Smooth muscle cell of the brain vasculature (primary cell): ENCODE data around the gene PRAC2.

Experiments used
- DNase-seq: peaks from one replicate; pipeline ENCODE4 v3.0.0-alpha.2; 2012; ENCODE audit warnings: low read depth, low spot score

The PRAC2 gene

GRCh38 chr17:48755356-48755755, 32.4 kb downstream of the PRAC2 start:
- DNase-seq: no peak

- no peak for DNase-seq
These were observed 33.9 kb downstream of the PRAC2 start for GRCh38 chr17:48756830-48757251.

DNA sequence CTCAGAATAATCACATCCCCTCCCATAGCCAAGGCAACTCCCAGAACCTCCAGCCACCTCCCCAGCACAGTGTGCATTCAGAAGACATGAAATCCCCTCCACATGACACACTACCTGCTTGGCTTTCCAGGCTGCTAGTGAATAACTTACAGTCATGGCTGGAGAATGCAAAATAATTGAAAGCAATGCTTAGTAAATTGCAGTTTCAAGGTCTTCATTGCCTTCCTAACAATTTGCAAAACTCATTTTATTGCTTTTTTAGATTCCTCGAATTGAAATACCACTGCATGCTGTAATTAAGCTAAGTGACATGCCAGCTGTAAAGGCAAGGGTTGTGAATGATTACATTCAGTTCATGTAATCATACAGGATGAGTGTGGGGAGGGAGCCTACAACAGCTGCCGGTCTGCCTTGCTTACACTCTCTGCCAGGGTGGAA, 34.6 kb downstream of the PRAC2 start:
- DNase-seq: no peak

- no peak for DNase-seq
These were observed 36.3 kb downstream of the PRAC2 start for GRCh38 chr17:48759288-48759687.

DNA sequence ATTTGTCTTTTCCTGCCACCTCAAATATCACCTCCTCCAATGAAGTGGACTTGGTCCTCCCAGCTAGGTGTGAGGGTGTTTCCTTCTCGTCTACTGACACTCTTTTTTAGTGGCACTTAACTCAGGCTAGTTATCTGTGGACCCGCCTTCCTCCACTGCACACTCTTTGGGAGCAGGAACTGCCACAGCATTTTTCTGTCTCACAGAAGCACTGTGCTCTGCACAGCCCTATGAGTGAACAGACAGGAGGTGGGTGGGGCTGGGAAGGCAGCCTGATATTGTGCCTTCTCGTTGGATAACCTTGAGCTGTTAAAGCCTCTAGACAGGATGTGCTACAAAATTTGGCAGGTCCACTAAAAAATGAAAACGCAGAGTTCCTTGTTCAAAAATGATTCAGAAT, 37.4 kb downstream of the PRAC2 start:
- DNase-seq: no peak

- no peak for DNase-seq
These were observed 38.1 kb downstream of the PRAC2 start for GRCh38 chr17:48761114-48761513.

DNA sequence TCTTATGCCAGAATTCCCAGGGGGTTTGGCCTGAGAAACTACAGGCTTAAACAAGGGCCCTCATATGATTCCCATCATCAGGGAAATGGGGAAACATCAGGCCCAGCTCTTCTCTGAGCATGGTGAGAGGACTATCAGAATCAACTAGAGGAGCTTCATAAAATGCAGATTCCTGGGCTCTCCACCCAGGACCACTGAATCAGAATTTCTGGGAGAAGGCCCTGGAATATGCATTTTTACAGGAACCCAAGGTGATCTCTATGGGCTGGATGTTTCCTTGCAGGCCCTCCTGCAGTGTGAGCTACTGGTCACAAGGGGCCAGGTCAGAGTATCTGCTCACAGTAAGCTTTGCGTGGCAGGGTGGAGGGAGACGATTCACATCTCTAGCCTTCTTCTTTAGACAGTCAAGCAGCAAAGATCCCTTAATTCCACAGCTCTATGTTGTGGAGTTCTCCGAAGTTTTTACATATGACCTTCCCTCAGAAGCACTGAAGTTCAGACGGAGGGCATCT, 44.3 kb downstream of the PRAC2 start:
- no peak for DNase-seq

GRCh38 chr17:48769009-48769675, 46.2 kb downstream of the PRAC2 start:
- no peak for DNase-seq

DNA sequence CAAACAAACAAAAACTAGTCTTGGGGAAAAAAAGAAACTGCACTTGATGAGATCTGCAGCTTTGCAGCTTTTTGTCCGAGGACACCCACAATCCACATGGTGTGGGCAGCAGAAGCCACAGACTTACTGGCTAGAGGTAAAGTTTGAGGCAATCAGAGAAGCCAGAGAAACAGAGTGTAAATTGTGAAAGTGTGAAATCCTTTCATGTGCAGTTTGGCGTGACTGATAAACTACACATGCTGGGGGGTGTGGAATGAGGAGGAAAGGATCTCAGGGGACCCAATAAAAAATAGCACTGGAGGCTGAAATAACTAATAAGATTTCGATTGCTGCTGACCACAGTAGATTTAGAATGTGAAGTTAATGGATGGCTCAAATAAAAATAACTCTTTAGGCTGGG, 48.0 kb downstream of the PRAC2 start:
- DNase-seq: no peak

DNA sequence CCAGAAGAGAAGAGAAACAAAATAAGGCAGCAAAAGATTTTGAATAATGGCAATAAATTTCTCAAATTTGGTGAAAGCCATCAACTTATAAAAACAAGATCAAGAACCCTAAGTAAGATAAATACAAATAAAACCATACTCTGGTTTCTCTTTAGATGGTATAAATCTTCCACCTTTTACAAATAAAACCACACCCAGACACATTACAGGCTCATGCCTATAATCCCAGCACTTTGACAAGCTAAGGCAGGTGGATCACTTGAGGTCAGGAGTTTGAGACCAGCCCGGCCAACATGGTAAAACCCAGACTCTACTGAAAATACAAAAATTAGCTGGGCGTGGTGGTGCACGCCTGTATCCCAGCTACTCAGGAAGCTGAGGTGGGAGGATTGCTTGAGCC, 50.3 kb downstream of the PRAC2 start:
- DNase-seq: no peak
